Neural cell (in vitro differentiated cells): ENCODE results near the gene WDSUB1. TPM values are rescaled to one million over a fixed set of nuclear protein-coding genes. Genes with fewer than 3 reads are reported as not detected.

Source experiments
- H2AFZ ChIP-seq: fragments of 200-600, 300-800 bp; sonication (generic), shearing (Covaris generic); 2 replicates; pipeline ENCODE4 v1.6.0; 2014; ENCODE audit warnings: low read depth, mild to moderate bottlenecking, antibody characterized with exemption, low read length, moderate library complexity
- H3F3A ChIP-seq: fragments of 200-600 bp; shearing (Covaris generic); 2 replicates; pipeline ENCODE4 v1.6.1; 2016; ENCODE audit warnings: mild to moderate bottlenecking, moderate library complexity, mixed read lengths, antibody characterized with exemption, low read length; ENCODE audit not compliant: insufficient read depth, poor library complexity, severe bottlenecking
- H3K27ac ChIP-seq: fragments of 200-600, 300-800 bp; sonication (generic), shearing (Covaris generic); 2 replicates; pipeline ENCODE4 v1.5.1; 2014; ENCODE audit warnings: mild to moderate bottlenecking, low read length, moderate library complexity
- H3K27me3 ChIP-seq: fragments of 300-800, 200-600 bp; sonication (generic), shearing (Covaris generic); 2 replicates; pipeline ENCODE4 v1.6.0; 2014; ENCODE audit warnings: mild to moderate bottlenecking, low read depth, low read length, moderate library complexity; ENCODE audit not compliant: insufficient read depth
- H3K36me3 ChIP-seq: fragments of 300-800, 200-600 bp; sonication (generic), shearing (Covaris generic); 2 replicates; pipeline ENCODE4 v1.5.1; 2014; ENCODE audit warnings: mild to moderate bottlenecking, antibody characterized with exemption, low read length, moderate library complexity; ENCODE audit not compliant: insufficient read depth
- H3K4me2 ChIP-seq: fragments of 300-800, 200-600 bp; sonication (generic), shearing (Covaris generic); 2 replicates; pipeline ENCODE4 v1.6.0; 2014; ENCODE audit warnings: mild to moderate bottlenecking, low read length
- H3K4me3 ChIP-seq: fragments of 300-800, 200-600 bp; sonication (generic), shearing (Covaris generic); 2 replicates; pipeline ENCODE4 v1.5.1; 2014; ENCODE audit warnings: mild to moderate bottlenecking, low read length, moderate library complexity
- H3K79me2 ChIP-seq: fragments of 200-600 bp; shearing (Covaris generic); replicated peaks from 2 replicates; pipeline ENCODE4 v1.6.0; 2014; ENCODE audit warnings: mild to moderate bottlenecking, low read length, moderate library complexity; ENCODE audit not compliant: insufficient read depth
- H3K9ac ChIP-seq: fragments of 300-800, 200-600 bp; sonication (generic), shearing (Covaris generic); 2 replicates; pipeline ENCODE4 v1.6.1; 2016; ENCODE audit warnings: mild to moderate bottlenecking, low read length, mixed read lengths
- H3K9me2 ChIP-seq: fragments of 200-600 bp; shearing (Covaris generic); 2 replicates; pipeline ENCODE4 v1.6.1; 2016; ENCODE audit warnings: mild to moderate bottlenecking, low read length, mixed read lengths; ENCODE audit not compliant: insufficient read depth
- H3K9me3 ChIP-seq: fragments of 200-600, 300-800 bp; sonication (generic), shearing (Covaris generic); 2 replicates; pipeline ENCODE4 v1.6.1; 2016; ENCODE audit warnings: mild to moderate bottlenecking, mixed run types, low read length, moderate library complexity, mixed read lengths
- H4K20me1 ChIP-seq: fragments of 200-600 bp; shearing (Covaris generic); 2 replicates; pipeline ENCODE4 v1.6.1; 2016; ENCODE audit warnings: mild to moderate bottlenecking, mixed run types; ENCODE audit not compliant: insufficient read depth
- CTCF ChIP-seq: fragments of 450-650 bp; IDR thresholded peaks from 2 replicates; pipeline ENCODE4 v1.5.1; 2014; ENCODE audit warnings: antibody characterized with exemption, mild to moderate bottlenecking, moderate library complexity; ENCODE audit not compliant: poor library complexity, severe bottlenecking
- EP300 ChIP-seq: fragments of 450-650 bp; conservative IDR thresholded peaks from 2 replicates; pipeline ENCODE4 v1.6.1; 2014; ENCODE audit warnings: antibody characterized with exemption, mild to moderate bottlenecking, moderate library complexity; ENCODE audit not compliant: poor library complexity, severe bottlenecking
- EZH2 ChIP-seq: fragments of 200-600, 300-800 bp; shearing (Covaris generic), sonication (generic); IDR thresholded peaks from 2 replicates; pipeline ENCODE4 v1.6.1; 2014; ENCODE audit warnings: antibody characterized with exemption, low read length, borderline replicate concordance, mild to moderate bottlenecking; ENCODE audit not compliant: insufficient read depth, poor library complexity, severe bottlenecking
- MXI1 ChIP-seq: fragments of 450-650 bp; conservative IDR thresholded peaks from 2 replicates; pipeline ENCODE4 v1.6.1; 2014; ENCODE audit warnings: antibody characterized with exemption, mild to moderate bottlenecking; ENCODE audit not compliant: poor library complexity, severe bottlenecking
- POLR2AphosphoS5 ChIP-seq: IDR thresholded peaks from 2 replicates; pipeline ENCODE4 v1.6.1; 2012
- RAD21 ChIP-seq: fragments of 450-650 bp; conservative IDR thresholded peaks from 2 replicates; pipeline ENCODE4 v1.6.1; 2014; ENCODE audit warnings: antibody characterized with exemption, mild to moderate bottlenecking, moderate library complexity
- REST ChIP-seq: IDR thresholded peaks from 2 replicates; pipeline ENCODE4 v1.6.1; 2012; ENCODE audit warnings: borderline replicate concordance
- SMC3 ChIP-seq: fragments of 450-650 bp; conservative IDR thresholded peaks from 2 replicates; pipeline ENCODE4 v1.6.1; 2014; ENCODE audit warnings: antibody characterized with exemption, mild to moderate bottlenecking, moderate library complexity; ENCODE audit not compliant: poor library complexity
- TAF1 ChIP-seq: IDR thresholded peaks from 2 replicates; pipeline ENCODE4 v1.6.1; 2012; ENCODE audit warnings: low read depth
- polyA plus RNA-seq: library from polyadenylated mRNA; depleted of rRNA; stranded (reverse); fragments of >200 nt; gene quantifications from 2 replicates; pipeline ENCODE4 v1.2.3, GENCODE V29; 2014

WDSUB1 gene
- polyA plus RNA-seq, 1 donor from 2014 or later: 11.1 TPM

DNA sequence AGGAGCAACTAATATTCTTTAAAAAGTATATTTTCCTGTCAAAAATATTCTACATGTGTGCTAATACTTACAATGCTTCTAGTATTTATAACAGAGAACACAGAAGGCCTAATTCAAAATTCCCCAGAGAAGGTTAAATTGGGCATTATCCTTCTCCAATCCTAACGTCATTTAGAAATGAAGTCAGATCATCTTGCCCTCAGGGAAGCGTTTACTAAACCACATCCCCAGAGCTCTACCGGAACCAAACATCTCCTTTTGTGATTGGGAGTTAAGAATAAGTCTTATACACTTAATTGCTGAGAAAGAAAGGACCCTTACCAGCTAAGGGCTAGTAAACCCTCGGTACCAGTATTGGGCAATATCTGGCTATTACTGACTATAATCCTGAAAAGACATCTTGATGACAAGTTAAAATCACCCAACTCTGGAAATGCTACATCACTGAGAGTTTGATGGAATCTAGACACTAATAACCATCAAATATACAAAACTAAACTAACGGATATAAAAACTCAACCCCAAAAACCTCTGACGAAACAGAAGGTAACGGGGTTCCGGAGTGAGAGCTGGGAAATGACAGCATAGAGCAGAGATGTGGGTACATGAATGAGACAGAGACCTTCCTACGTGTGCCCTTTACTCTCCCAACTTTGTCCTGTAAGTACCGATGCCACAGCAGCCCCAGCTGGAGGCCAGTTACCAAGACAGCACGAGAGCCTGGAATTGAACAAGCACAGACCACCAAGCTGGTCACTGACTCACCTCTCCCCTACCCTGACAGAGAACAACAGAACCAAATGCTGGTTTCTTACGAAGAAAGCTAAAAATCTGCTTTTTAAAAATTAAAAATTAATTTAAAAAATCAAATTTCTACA, 35.0 kb downstream of the WDSUB1 start:
- Histone ChIP-seq H3K9me2 (no peaks in the 10 kb centered on the region), H3K4me2 (no peak overlapping the region), H3K4me3 (no peak overlapping the region), H3K36me3 (no peaks in the 10 kb centered on the region), H3K9me3 (no peaks in the 10 kb centered on the region), H3K27me3 (no peaks in the 10 kb centered on the region), H3K27ac (no peak overlapping the region), H3F3A (no peaks in the 10 kb centered on the region), H3K9ac (no peak overlapping the region), H2AFZ (no peak overlapping the region), H3K79me2 (no peaks in the 10 kb centered on the region), H4K20me1 (no peaks in the 10 kb centered on the region)
- no peak for TF ChIP-seq MXI1
- no peak for TF ChIP-seq SMC3
- no peak for TF ChIP-seq POLR2AphosphoS5
- TF ChIP-seq REST: no peak
- TF ChIP-seq RAD21: no peak
- TF ChIP-seq EZH2: no peak
- TF ChIP-seq EP300: no peak
- no peak for TF ChIP-seq CTCF

DNA sequence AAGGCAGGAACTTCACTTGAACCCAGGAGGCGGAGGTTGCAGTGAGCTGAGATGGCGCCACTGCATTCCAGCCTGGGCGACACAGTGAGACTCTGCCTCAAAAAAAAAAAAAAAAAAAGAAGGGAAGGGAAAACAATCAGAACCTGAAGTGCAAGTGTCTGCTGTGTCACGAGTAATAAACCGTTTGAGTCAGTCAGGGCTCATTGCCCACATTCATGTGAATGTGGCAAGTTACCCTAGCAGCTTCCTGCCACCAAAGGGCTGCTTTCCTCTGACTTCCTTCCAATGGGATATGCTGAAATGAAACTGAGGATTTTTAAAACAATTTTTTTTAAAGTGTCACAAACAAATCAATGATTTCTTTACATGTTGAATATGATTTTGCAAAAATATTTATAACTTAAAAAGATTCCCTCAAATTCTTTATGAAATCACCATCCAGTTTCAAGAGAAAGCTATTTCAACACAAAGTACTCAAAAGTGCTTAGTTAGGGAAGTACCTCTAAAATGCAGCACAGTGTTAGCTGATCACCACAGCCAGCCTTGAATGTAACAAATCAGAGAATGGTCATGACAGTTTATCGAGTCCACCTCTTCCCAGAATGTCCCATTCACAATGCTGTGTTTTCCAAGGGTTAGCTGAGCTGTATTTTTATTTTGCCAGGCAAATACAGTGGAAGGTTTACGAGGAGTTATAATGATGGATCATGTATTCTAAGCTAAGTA, 36.4 kb downstream of the WDSUB1 start:
- H3K27ac ChIP-seq: no peak overlapping the region
- H2AFZ ChIP-seq: no peak overlapping the region
- no peaks in the 10 kb centered on the region for H3K79me2 ChIP-seq
- H3K27me3 ChIP-seq: no peaks in the 10 kb centered on the region
- no peak overlapping the region for H3K4me3 ChIP-seq
- no peaks in the 10 kb centered on the region for H3K9me3 ChIP-seq
- no peaks in the 10 kb centered on the region for H3F3A ChIP-seq
- no peaks in the 10 kb centered on the region for H3K9me2 ChIP-seq
- H4K20me1 ChIP-seq: no peaks in the 10 kb centered on the region
- H3K4me2 ChIP-seq: no peak overlapping the region
- no peak overlapping the region for H3K9ac ChIP-seq
- no peaks in the 10 kb centered on the region for H3K36me3 ChIP-seq
- no peak for TF ChIP-seq POLR2AphosphoS5
- no peak for TF ChIP-seq EP300
- no peak for TF ChIP-seq RAD21
- TF ChIP-seq TAF1: no peak
- TF ChIP-seq CTCF: no peak
- no peak for TF ChIP-seq SMC3
- TF ChIP-seq EZH2: no peak
- no peak for TF ChIP-seq REST
- no peak for TF ChIP-seq MXI1
